K562 (cell line): ENCODE data around the gene ECSCR. TPM values are rescaled to one million over a fixed set of nuclear protein-coding genes. Genes with fewer than 3 reads are reported as not detected.

Source experiments
- JUND ChIP-seq, 2 experiments: IDR thresholded peaks; 2 replicates in 1 of 2; 3 replicates in 1 of 2; pipeline ENCODE4 v1.6.1; 2011; ENCODE audit warnings: borderline replicate concordance in 2 of 2, low read depth in 2 of 2, low read length in 2 of 2, improper control_type of control experiment in 1 of 2, missing biosample characterization in 1 of 2, missing genetic modification characterization in 1 of 2, missing genetic modification reagents in 1 of 2
- PHF20 ChIP-seq: fragments of 450-650 bp; IDR thresholded peaks from 2 replicates; pipeline ENCODE4 v1.6.1; 2018; ENCODE audit not compliant: partially characterized antibody
- RBBP5 ChIP-seq: fragments of 200-600 bp; sonication (generic); IDR thresholded peaks from 2 replicates; pipeline ENCODE4 v1.6.1; 2012; ENCODE audit warnings: borderline replicate concordance, mild to moderate bottlenecking, low read length, control low read depth, inconsistent platforms; ENCODE audit not compliant: insufficient read depth, poor library complexity, severe bottlenecking
- TBP ChIP-seq: optimal IDR thresholded peaks from 2 replicates; pipeline ENCODE3; 2011; ENCODE audit warnings: low read depth, low read length, improper control_type of control experiment
- ZNF699 ChIP-seq: fragments of 250-450 bp; sonication (Bioruptor Pico); IDR thresholded peaks from 2 replicates; pipeline ENCODE4 v1.8.0; 2021; ENCODE audit warnings: mild to moderate bottlenecking, moderate library complexity; ENCODE audit not compliant: insufficient replicate concordance
- ZNF766 ChIP-seq: fragments of 200-800 bp; sonication (Bioruptor generic); conservative IDR thresholded peaks from 2 replicates; pipeline ENCODE4 v1.6.1; 2016; ENCODE audit warnings: missing genetic modification characterization, missing compliant biosample characterization
- polyA plus RNA-seq, 8 experiments: library from polyadenylated mRNA; depleted of rRNA in 4 of 8; stranded (reverse) in 5 of 8; unstranded in 3 of 8; fragments of >200 nt; fragmentation: Nextera tagmentation in 2 of 8; fragmentation: Illumina TruSeq in 1 of 8; extraction: Ambion mirVana in 2 of 8; extraction: Trizol in 1 of 8; gene quantifications; 2 replicates each; pipeline versions ENCODE4 v1.2.1 to v1.2.3, GENCODE V29; 2011 to 2014; ENCODE audit warnings: inconsistent platforms in 1 of 8, missing spikeins in 1 of 8
- total RNA-seq, 7 experiments: library from RNA; depleted of rRNA in 6 of 7; stranded (reverse); fragments of >200 nt in 6 of 7; fragmentation: Illumina TruSeq in 2 of 7; extraction: Trizol in 2 of 7; gene quantifications; 2 replicates each; pipeline versions ENCODE4 v1.2.1 to v1.2.3, GENCODE V29; 2011 to 2021; ENCODE audit warnings: low replicate concordance in 1 of 7
- TF ChIP-seq, protein P1 (sequence below): sonication (generic); formaldehyde crosslinking; IDR thresholded peaks from 2 replicates; pipeline ENCODE4 v1.8.0; 2022; ENCODE audit warnings: mild to moderate bottlenecking, missing genetic modification reagents
- TF ChIP-seq, protein P2 (sequence below): fragments of 450-650 bp; IDR thresholded peaks from 2 replicates; pipeline ENCODE4 v1.6.1; 2016
- TF ChIP-seq, protein P3 (sequence below): sonication (generic); formaldehyde crosslinking; IDR thresholded peaks from 2 replicates; pipeline ENCODE4 v1.8.0; 2022; ENCODE audit warnings: mild to moderate bottlenecking, missing genetic modification reagents
- TF ChIP-seq, protein P4 (sequence below): fragments of 450-650 bp; IDR thresholded peaks from 2 replicates; pipeline ENCODE4 v1.6.1; 2018; ENCODE audit not compliant: partially characterized antibody
- TF ChIP-seq, protein P5 (sequence below): sonication (generic); formaldehyde crosslinking; IDR thresholded peaks from 2 replicates; pipeline ENCODE4 v1.8.1; 2023; ENCODE audit warnings: mild to moderate bottlenecking, missing genetic modification reagents

The ECSCR gene
- total and polyA plus RNA-seq, 9 of the 15 experiments (the other 6 are each of a cell fraction or from before 2014, with no cell fraction given), result 0.10 to 0.25 (median 0.13) TPM; not detected in 6

DNA sequence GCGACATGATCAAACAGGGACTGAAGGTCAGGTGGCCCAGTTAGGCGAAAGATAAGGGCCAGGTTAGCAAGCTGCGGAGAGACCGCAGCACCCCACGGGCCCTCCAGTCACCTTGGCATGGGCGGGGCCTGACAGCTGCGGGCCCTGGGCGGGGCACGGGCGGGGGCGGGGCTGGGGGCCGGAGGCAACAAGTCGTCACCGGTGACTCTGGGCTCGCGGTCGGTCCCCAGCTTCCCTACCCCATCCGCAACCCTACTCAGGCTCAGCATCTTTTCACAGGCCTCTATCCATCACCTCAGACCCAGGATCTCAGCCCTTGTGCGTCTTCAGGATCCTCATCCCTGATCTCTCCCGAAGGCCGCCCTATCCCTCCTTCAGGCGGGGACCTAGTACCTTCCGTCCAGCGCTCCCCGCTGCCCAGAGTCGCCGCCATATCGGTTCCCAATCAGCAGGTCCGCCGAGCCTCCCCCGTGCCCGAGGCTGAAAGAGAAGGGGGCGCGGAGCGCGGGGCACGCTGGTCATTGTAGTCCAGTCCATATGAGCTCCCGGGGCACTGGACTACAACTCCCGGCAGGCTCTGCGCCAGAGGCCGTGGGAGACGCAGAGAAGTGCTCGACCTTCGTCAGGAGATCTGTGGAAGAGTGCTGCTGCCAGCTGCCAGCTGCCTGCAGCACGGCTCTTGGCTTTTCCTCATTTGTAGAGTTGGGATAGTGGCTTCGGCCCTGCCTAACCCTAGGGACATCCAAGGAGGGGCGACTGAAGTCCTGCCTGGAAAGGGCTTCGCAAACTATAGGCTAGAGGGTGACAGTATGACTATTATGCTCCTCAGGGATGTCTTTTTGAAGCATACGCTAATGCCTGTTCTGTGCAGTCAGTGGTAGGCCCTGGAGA lies 23.3 kb downstream of the ECSCR start, which contains the start of gene DNAJC18 (continued):
- TF ChIP-seq, protein P1, sequence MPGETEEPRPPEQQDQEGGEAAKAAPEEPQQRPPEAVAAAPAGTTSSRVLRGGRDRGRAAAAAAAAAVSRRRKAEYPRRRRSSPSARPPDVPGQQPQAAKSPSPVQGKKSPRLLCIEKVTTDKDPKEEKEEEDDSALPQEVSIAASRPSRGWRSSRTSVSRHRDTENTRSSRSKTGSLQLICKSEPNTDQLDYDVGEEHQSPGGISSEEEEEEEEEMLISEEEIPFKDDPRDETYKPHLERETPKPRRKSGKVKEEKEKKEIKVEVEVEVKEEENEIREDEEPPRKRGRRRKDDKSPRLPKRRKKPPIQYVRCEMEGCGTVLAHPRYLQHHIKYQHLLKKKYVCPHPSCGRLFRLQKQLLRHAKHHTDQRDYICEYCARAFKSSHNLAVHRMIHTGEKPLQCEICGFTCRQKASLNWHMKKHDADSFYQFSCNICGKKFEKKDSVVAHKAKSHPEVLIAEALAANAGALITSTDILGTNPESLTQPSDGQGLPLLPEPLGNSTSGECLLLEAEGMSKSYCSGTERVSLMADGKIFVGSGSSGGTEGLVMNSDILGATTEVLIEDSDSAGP (CRISPR knock-in tag), result no peak
- TF ChIP-seq, protein P2, sequence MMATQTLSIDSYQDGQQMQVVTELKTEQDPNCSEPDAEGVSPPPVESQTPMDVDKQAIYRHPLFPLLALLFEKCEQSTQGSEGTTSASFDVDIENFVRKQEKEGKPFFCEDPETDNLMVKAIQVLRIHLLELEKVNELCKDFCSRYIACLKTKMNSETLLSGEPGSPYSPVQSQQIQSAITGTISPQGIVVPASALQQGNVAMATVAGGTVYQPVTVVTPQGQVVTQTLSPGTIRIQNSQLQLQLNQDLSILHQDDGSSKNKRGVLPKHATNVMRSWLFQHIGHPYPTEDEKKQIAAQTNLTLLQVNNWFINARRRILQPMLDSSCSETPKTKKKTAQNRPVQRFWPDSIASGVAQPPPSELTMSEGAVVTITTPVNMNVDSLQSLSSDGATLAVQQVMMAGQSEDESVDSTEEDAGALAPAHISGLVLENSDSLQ, result peak; percentile 60
- TF ChIP-seq ZNF699, result no peak
- TF ChIP-seq, protein P3, sequence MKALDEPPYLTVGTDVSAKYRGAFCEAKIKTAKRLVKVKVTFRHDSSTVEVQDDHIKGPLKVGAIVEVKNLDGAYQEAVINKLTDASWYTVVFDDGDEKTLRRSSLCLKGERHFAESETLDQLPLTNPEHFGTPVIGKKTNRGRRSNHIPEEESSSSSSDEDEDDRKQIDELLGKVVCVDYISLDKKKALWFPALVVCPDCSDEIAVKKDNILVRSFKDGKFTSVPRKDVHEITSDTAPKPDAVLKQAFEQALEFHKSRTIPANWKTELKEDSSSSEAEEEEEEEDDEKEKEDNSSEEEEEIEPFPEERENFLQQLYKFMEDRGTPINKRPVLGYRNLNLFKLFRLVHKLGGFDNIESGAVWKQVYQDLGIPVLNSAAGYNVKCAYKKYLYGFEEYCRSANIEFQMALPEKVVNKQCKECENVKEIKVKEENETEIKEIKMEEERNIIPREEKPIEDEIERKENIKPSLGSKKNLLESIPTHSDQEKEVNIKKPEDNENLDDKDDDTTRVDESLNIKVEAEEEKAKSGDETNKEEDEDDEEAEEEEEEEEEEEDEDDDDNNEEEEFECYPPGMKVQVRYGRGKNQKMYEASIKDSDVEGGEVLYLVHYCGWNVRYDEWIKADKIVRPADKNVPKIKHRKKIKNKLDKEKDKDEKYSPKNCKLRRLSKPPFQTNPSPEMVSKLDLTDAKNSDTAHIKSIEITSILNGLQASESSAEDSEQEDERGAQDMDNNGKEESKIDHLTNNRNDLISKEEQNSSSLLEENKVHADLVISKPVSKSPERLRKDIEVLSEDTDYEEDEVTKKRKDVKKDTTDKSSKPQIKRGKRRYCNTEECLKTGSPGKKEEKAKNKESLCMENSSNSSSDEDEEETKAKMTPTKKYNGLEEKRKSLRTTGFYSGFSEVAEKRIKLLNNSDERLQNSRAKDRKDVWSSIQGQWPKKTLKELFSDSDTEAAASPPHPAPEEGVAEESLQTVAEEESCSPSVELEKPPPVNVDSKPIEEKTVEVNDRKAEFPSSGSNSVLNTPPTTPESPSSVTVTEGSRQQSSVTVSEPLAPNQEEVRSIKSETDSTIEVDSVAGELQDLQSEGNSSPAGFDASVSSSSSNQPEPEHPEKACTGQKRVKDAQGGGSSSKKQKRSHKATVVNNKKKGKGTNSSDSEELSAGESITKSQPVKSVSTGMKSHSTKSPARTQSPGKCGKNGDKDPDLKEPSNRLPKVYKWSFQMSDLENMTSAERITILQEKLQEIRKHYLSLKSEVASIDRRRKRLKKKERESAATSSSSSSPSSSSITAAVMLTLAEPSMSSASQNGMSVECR (CRISPR knock-in tag), result peak; percentile 81
- no peak for TF ChIP-seq JUND (IDR thresholded peaks at IDR 0.05; ENCODE audit: borderline replicate concordance, low read depth, low read length)
- TF ChIP-seq JUND (tag; IDR thresholded peaks at IDR 0.05; ENCODE audit: borderline replicate concordance, low read depth, low read length), result peak; percentile 26; the same call in 1 of the 3 replicates
- peak; percentile 86 for TF ChIP-seq TBP
- TF ChIP-seq, protein P4, sequence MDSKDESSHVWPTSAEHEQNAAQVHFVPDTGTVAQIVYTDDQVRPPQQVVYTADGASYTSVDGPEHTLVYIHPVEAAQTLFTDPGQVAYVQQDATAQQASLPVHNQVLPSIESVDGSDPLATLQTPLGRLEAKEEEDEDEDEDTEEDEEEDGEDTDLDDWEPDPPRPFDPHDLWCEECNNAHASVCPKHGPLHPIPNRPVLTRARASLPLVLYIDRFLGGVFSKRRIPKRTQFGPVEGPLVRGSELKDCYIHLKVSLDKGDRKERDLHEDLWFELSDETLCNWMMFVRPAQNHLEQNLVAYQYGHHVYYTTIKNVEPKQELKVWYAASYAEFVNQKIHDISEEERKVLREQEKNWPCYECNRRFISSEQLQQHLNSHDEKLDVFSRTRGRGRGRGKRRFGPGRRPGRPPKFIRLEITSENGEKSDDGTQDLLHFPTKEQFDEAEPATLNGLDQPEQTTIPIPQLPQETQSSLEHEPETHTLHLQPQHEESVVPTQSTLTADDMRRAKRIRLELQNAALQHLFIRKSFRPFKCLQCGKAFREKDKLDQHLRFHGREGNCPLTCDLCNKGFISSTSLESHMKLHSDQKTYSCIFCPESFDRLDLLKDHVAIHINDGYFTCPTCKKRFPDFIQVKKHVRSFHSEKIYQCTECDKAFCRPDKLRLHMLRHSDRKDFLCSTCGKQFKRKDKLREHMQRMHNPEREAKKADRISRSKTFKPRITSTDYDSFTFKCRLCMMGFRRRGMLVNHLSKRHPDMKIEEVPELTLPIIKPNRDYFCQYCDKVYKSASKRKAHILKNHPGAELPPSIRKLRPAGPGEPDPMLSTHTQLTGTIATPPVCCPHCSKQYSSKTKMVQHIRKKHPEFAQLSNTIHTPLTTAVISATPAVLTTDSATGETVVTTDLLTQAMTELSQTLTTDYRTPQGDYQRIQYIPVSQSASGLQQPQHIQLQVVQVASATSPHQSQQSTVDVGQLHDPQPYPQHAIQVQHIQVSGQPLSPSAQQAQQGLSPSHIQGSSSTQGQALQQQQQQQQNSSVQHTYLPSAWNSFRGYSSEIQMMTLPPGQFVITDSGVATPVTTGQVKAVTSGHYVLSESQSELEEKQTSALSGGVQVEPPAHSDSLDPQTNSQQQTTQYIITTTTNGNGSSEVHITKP, result peak; percentile 79
- TF ChIP-seq, protein P5, sequence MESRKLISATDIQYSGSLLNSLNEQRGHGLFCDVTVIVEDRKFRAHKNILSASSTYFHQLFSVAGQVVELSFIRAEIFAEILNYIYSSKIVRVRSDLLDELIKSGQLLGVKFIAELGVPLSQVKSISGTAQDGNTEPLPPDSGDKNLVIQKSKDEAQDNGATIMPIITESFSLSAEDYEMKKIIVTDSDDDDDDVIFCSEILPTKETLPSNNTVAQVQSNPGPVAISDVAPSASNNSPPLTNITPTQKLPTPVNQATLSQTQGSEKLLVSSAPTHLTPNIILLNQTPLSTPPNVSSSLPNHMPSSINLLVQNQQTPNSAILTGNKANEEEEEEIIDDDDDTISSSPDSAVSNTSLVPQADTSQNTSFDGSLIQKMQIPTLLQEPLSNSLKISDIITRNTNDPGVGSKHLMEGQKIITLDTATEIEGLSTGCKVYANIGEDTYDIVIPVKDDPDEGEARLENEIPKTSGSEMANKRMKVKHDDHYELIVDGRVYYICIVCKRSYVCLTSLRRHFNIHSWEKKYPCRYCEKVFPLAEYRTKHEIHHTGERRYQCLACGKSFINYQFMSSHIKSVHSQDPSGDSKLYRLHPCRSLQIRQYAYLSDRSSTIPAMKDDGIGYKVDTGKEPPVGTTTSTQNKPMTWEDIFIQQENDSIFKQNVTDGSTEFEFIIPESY (CRISPR knock-in tag), result no peak
- TF ChIP-seq PHF20, result no peak
- peak; percentile 65 for TF ChIP-seq RBBP5
- peak; percentile 57; the same call in 1 of the 2 replicates for TF ChIP-seq ZNF766 (CRISPR knock-in tag)
